22Rv1 (cell line): ENCODE results near the gene USP38.

ENCODE experiments used
- ZFX ChIP-seq: fragments of 450-650 bp; IDR thresholded peaks from 2 replicates; pipeline ENCODE4 v1.6.1; 2017; ENCODE audit warnings: antibody characterized with exemption, borderline replicate concordance
- TF ChIP-seq, protein P1 (sequence below): fragments of 450-650 bp; IDR thresholded peaks from 2 replicates; pipeline ENCODE4 v1.5.1; 2017; ENCODE audit warnings: mild to moderate bottlenecking

DNA sequence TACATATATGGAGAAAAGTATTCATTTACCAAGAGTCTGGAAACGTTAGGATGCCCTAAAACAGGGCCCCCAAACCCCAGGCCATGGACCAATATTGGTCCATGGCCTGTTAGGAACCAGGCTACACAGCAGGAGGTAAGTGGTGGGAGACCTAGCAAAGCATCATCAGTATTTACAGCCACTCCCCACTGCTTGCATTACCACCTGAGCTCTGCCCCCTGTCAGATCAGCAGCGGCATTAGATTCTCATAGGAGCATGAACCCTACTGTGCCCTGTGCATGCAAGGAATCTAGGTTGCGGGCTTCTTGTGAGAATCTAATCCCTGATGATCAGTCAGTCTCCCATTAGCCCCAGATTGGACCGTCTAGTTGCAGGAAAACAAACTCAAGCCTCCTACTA, 62.3 kb downstream of the USP38 start:
- TF ChIP-seq, protein P1, sequence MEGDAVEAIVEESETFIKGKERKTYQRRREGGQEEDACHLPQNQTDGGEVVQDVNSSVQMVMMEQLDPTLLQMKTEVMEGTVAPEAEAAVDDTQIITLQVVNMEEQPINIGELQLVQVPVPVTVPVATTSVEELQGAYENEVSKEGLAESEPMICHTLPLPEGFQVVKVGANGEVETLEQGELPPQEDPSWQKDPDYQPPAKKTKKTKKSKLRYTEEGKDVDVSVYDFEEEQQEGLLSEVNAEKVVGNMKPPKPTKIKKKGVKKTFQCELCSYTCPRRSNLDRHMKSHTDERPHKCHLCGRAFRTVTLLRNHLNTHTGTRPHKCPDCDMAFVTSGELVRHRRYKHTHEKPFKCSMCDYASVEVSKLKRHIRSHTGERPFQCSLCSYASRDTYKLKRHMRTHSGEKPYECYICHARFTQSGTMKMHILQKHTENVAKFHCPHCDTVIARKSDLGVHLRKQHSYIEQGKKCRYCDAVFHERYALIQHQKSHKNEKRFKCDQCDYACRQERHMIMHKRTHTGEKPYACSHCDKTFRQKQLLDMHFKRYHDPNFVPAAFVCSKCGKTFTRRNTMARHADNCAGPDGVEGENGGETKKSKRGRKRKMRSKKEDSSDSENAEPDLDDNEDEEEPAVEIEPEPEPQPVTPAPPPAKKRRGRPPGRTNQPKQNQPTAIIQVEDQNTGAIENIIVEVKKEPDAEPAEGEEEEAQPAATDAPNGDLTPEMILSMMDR = no peak
- no peak for TF ChIP-seq ZFX
